H1 (cell line): ENCODE measurements around the gene DNAI1. TPM values are rescaled to one million over a fixed set of nuclear protein-coding genes. Genes with fewer than 3 reads are reported as not detected.

Source experiments
- CTCF ChIA-PET: fragments of 300-600 bp; sonication (Branson Sonifier 250); formaldehyde crosslinking; loops from one replicate; lab custom pipeline; 2021; ENCODE audit not compliant: partially characterized antibody; lab: Charles Lee
- POLR2A ChIA-PET: fragments of 300-600 bp; sonication (Branson Sonifier 250); formaldehyde crosslinking; loops from one replicate; lab custom pipeline; 2021; ENCODE audit warnings: inconsistent platforms; ENCODE audit not compliant: partially characterized antibody; lab: Charles Lee
- DNase-seq, 2 experiments: peaks; one replicate each; pipeline versions ENCODE4 v3.0.0 to v3.0.0-alpha.2; 2010 to 2022; ENCODE audit warnings: low spot score in 2 of 2, low read depth in 1 of 2, mixed read lengths in 1 of 2
- FAIRE-seq: peaks from 2 replicates; lab custom pipeline; 2011; peaks lifted over from hg19 to GRCh38; lab: Jason Lieb, UNC
- H2AFZ ChIP-seq: 2 replicates; pipeline ENCODE4 v1.8.1; 2012; ENCODE audit warnings: low read length, inconsistent platforms
- H2AK5ac ChIP-seq: 2 replicates; pipeline ENCODE4 v1.6.1; 2013; ENCODE audit warnings: low read depth, low read length
- H2BK120ac ChIP-seq: replicated peaks from 2 replicates; pipeline ENCODE3; 2013; ENCODE audit warnings: low read depth, low read length, inconsistent platforms
- H2BK12ac ChIP-seq: 2 replicates; pipeline ENCODE4 v1.6.1; 2013; ENCODE audit warnings: low read depth, low read length
- H2BK15ac ChIP-seq: 2 replicates; pipeline ENCODE4 v1.6.1; 2013; ENCODE audit warnings: low read length
- H2BK20ac ChIP-seq: 2 replicates; pipeline ENCODE4 v1.6.1; 2013; ENCODE audit warnings: low read length
- H2BK5ac ChIP-seq: 2 replicates; pipeline ENCODE4 v1.6.1; 2013; ENCODE audit warnings: low read depth, low read length
- H3K14ac ChIP-seq: 2 replicates; pipeline ENCODE4 v1.6.1; 2013; ENCODE audit warnings: inconsistent platforms; ENCODE audit not compliant: insufficient read length
- H3K18ac ChIP-seq: 2 replicates; pipeline ENCODE4 v1.6.1; 2013; ENCODE audit warnings: low read length; ENCODE audit errors: extremely low read depth
- H3K23ac ChIP-seq: 2 replicates; pipeline ENCODE4 v1.6.1; 2013; ENCODE audit warnings: inconsistent platforms; ENCODE audit not compliant: insufficient read length
- H3K23me2 ChIP-seq: 2 replicates; pipeline ENCODE4 v1.6.1; 2013; ENCODE audit warnings: low read depth, low read length
- H3K27ac ChIP-seq: 2 replicates; pipeline ENCODE4 v1.6.1; 2011; ENCODE audit warnings: low read depth, low read length, inconsistent platforms
- H3K27me3 ChIP-seq, 4 experiments: replicated peaks in 1 of 4; 1 replicate in 1 of 4; 2 replicates in 3 of 4; pipeline versions ENCODE4 v1.6.1 to v1.8.1; 2011 to 2013; ENCODE audit warnings: low read length in 3 of 4, mild to moderate bottlenecking in 3 of 4, inconsistent platforms in 2 of 4, mixed read lengths in 2 of 4, moderate library complexity in 1 of 4; ENCODE audit not compliant: control insufficient read depth in 3 of 4, insufficient read depth in 3 of 4; ENCODE audit errors: extremely low read depth in 1 of 4
- H3K36me3 ChIP-seq, 4 experiments: 2 replicates each; pipeline versions ENCODE4 v1.6.1 to v1.8.1; 2011 to 2013; ENCODE audit warnings: mild to moderate bottlenecking in 4 of 4, low read length in 3 of 4, moderate library complexity in 2 of 4, control low read depth in 1 of 4, inconsistent platforms in 1 of 4; ENCODE audit not compliant: insufficient read depth in 4 of 4, control insufficient read depth in 2 of 4
- H3K4ac ChIP-seq: replicated peaks from 2 replicates; pipeline ENCODE3; 2013; ENCODE audit warnings: low read length, low read depth, mixed read lengths, inconsistent platforms; ENCODE audit not compliant: insufficient read length
- H3K4me1 ChIP-seq, 4 experiments: replicated peaks in 1 of 4; 1 replicate in 1 of 4; 2 replicates in 3 of 4; pipeline versions ENCODE4 v1.6.1 to v1.8.1; 2011 to 2013; ENCODE audit warnings: low read length in 3 of 4, inconsistent platforms in 2 of 4, mixed read lengths in 1 of 4; ENCODE audit not compliant: insufficient read depth in 4 of 4, control insufficient read depth in 3 of 4
- H3K4me2 ChIP-seq, 2 experiments: 2 replicates each; pipeline versions ENCODE4 v1.6.1 to v1.8.1; 2011 to 2013; ENCODE audit warnings: low read depth in 2 of 2, low read length in 2 of 2, control low read depth in 1 of 2, inconsistent platforms in 1 of 2, mild to moderate bottlenecking in 1 of 2; ENCODE audit not compliant: insufficient read depth in 1 of 2
- H3K4me3 ChIP-seq, 4 experiments: fragments of 200-600, 300-600 bp in 1 of 4; sonication (generic), shearing (Covaris generic), sonication (Bioruptor Twin) in 1 of 4; 2 replicates each; pipeline versions ENCODE4 v1.5.1 to v1.8.1; 2011 to 2016; ENCODE audit warnings: low read length in 4 of 4, low read depth in 3 of 4, control low read depth in 2 of 4, inconsistent platforms in 2 of 4, mild to moderate bottlenecking in 2 of 4, mixed read lengths in 1 of 4, moderate library complexity in 1 of 4; ENCODE audit not compliant: insufficient read depth in 2 of 4; ENCODE audit errors: extremely low read depth in 1 of 4
- H3K56ac ChIP-seq: replicated peaks from 2 replicates; pipeline ENCODE3; 2013; ENCODE audit warnings: low read depth, mild to moderate bottlenecking, mixed read lengths, low read length, inconsistent platforms; ENCODE audit not compliant: insufficient read length
- H3K79me1 ChIP-seq: 2 replicates; pipeline ENCODE4 v1.6.1; 2013; ENCODE audit warnings: low read depth, low read length, control low read depth
- H3K79me2 ChIP-seq, 2 experiments: 2 replicates each; pipeline versions ENCODE4 v1.6.1 to v1.8.1; 2012 to 2013; ENCODE audit warnings: low read length in 2 of 2, mild to moderate bottlenecking in 2 of 2, inconsistent platforms in 1 of 2; ENCODE audit not compliant: insufficient read depth in 2 of 2, control insufficient read depth in 1 of 2
- H3K9ac ChIP-seq, 4 experiments: replicated peaks in 1 of 4; 1 replicate in 1 of 4; 2 replicates in 3 of 4; pipeline versions ENCODE4 v1.6.1 to v1.8.1; 2011 to 2013; ENCODE audit warnings: low read depth in 3 of 4, low read length in 3 of 4, control low read depth in 2 of 4, mild to moderate bottlenecking in 2 of 4, moderate library complexity in 2 of 4, inconsistent platforms in 1 of 4; ENCODE audit errors: extremely low read depth in 1 of 4
- H3K9me3 ChIP-seq, 2 experiments: 2 replicates each; pipeline versions ENCODE4 v1.6.1 to v1.8.1; 2012 to 2013; ENCODE audit warnings: mild to moderate bottlenecking in 2 of 2, moderate library complexity in 2 of 2, control low read depth in 1 of 2, inconsistent platforms in 1 of 2, low read depth in 1 of 2, low read length in 1 of 2, mixed read lengths in 1 of 2; ENCODE audit not compliant: insufficient read depth in 2 of 2
- H4K20me1 ChIP-seq, 2 experiments: replicated peaks in 1 of 2; 2 replicates each; pipeline versions ENCODE3 to v1.8.1; 2011 to 2013; ENCODE audit warnings: inconsistent platforms in 2 of 2, low read length in 2 of 2, mild to moderate bottlenecking in 1 of 2; ENCODE audit not compliant: insufficient read depth in 2 of 2, control insufficient read depth in 1 of 2
- H4K5ac ChIP-seq: 2 replicates; pipeline ENCODE4 v1.6.1; 2013; ENCODE audit warnings: low read length, low read depth, mixed read lengths, inconsistent platforms; ENCODE audit not compliant: insufficient read length
- H4K8ac ChIP-seq: 2 replicates; pipeline ENCODE4 v1.8.0; 2013; ENCODE audit warnings: mild to moderate bottlenecking, moderate library complexity, low read length, inconsistent platforms; ENCODE audit not compliant: insufficient read depth; ENCODE audit errors: extremely low read depth
- H4K91ac ChIP-seq: replicated peaks from 2 replicates; pipeline ENCODE3; 2013; ENCODE audit warnings: low read length, mixed read lengths, inconsistent platforms; ENCODE audit not compliant: insufficient read length
- E2F6 ChIP-seq: IDR thresholded peaks from 2 replicates; pipeline ENCODE4 v1.6.1; 2012; ENCODE audit warnings: inconsistent platforms
- EP300 ChIP-seq, 2 experiments: IDR thresholded peaks; 1 replicate in 1 of 2; 2 replicates in 1 of 2; pipeline ENCODE4 v1.6.1; 2011 to 2012; ENCODE audit warnings: low read depth in 2 of 2, low read length in 2 of 2, mild to moderate bottlenecking in 2 of 2, borderline replicate concordance in 1 of 2, inconsistent platforms in 1 of 2, moderate library complexity in 1 of 2
- EZH2 ChIP-seq: fragments of 200-600 bp; sonication (generic); IDR thresholded peaks from 2 replicates; pipeline ENCODE4 v1.7.1; 2012; ENCODE audit warnings: low read depth, mild to moderate bottlenecking, moderate library complexity, low read length, inconsistent platforms; ENCODE audit not compliant: severe bottlenecking
- FOSL1 ChIP-seq: IDR thresholded peaks from 2 replicates; pipeline ENCODE4 v1.6.1; 2011; ENCODE audit warnings: mild to moderate bottlenecking, low read depth, low read length, moderate library complexity; ENCODE audit not compliant: insufficient read depth
- GABPA ChIP-seq: IDR thresholded peaks from 2 replicates; pipeline ENCODE4 v1.6.1; 2011; ENCODE audit warnings: mild to moderate bottlenecking, low read length, moderate library complexity, borderline replicate concordance; ENCODE audit not compliant: insufficient read depth
- JUND ChIP-seq: IDR thresholded peaks from 2 replicates; pipeline ENCODE4 v1.6.1; 2011; ENCODE audit warnings: mild to moderate bottlenecking, improper control_type of control experiment, low read length
- KDM5A ChIP-seq: fragments of 200-600 bp; IDR thresholded peaks from 2 replicates; pipeline ENCODE4 v1.7.1; 2012; ENCODE audit warnings: mild to moderate bottlenecking, low read length, inconsistent platforms, mixed read lengths
- NANOG ChIP-seq: IDR thresholded peaks from 2 replicates; pipeline ENCODE4 v1.6.1; 2011; ENCODE audit warnings: low read length, low read depth, mild to moderate bottlenecking, inconsistent platforms; ENCODE audit not compliant: insufficient read depth, poor library complexity, severe bottlenecking
- RFX5 ChIP-seq: IDR thresholded peaks from 2 replicates; pipeline ENCODE4 v1.6.1; 2011; ENCODE audit warnings: low read depth, low read length, improper control_type of control experiment, borderline replicate concordance
- SP1 ChIP-seq: IDR thresholded peaks from 2 replicates; pipeline ENCODE4 v1.6.1; 2011; ENCODE audit warnings: low read depth, low read length
- ZNF274 ChIP-seq: IDR thresholded peaks from 2 replicates; pipeline ENCODE4 v1.7.0; 2012; ENCODE audit warnings: low read length, borderline replicate concordance; ENCODE audit errors: extremely low read depth
- WGBS, 2 experiments: shearing (Covaris generic) in 1 of 2; methylation state at CpG; one replicate each; pipeline versions ENCODE4 v1.1.6 to v1.1.7; 2013 to 2015; ENCODE audit warnings: low lambda C conversion rate in 2 of 2, mixed read lengths in 2 of 2, inconsistent platforms in 1 of 2, low coverage in 1 of 2, missing lambda C conversion rate in 1 of 2; ENCODE audit not compliant: insufficient replicate concordance in 2 of 2, insufficient coverage in 1 of 2, insufficient read length in 1 of 2; ENCODE audit errors: extremely low coverage in 1 of 2, missing lambda C conversion rate in 1 of 2; 5-methylcytosine and 5-hydroxymethylcytosine counted together
- polyA plus RNA-seq, 7 experiments: library from polyadenylated mRNA; depleted of rRNA in 3 of 7; stranded (reverse) in 5 of 7; unstranded in 2 of 7; fragments of >200 nt in 5 of 7; fragments of 200-250 nt in 2 of 7; gene quantifications; 1 replicate in 5 of 7; 2 replicates in 1 of 7; 4 replicates in 1 of 7; pipeline versions ENCODE4 v1.2.1 to v1.2.3, GENCODE V29; 2011 to 2013; ENCODE audit warnings: missing spikeins in 2 of 7, mixed read lengths in 2 of 7
- total RNA-seq: library from RNA; stranded (reverse); fragmentation: NEBNext Ultra II Directional; extraction: Animal tissue kit (Norgen Biotek cat#: 25700); gene quantifications from 2 replicates; pipeline ENCODE4 v1.2.1, GENCODE V29; 2021

Gene DNAI1
- total and polyA plus RNA-seq, 2 of the 8 experiments (the other 6 are each of a cell fraction or from before 2014, with no cell fraction given) = 0.37 to 0.54 TPM

DNA sequence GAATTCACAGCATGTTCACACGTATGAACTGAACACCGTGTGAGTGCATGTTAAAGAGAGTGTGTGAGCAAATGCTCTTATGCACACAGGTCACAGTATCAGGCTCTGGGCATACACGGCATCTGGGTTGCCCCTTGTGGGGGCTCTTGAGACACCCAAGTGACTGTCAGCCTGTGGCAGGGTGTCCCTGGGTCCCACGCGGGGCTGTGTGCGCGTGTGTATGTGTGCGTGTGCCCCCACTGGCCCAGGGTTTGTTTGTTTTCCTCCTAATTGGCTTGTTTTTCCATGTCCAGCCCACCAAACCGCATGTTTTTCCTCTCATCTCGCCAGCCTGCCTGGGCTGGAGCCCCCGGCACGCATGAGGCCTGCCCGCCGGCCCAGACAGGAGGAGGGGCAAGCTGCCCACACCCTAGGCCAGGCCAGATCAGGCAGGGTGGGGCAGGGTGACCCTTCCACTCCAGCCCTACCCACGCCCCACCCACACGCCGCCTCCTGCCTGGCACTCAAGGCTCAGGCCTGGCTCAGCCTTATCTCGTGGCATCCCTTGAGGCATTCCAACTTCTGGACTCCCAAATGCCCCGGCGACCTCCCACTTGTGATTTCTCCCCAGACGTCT is 102.1 kb downstream of the DNAI1 start:
- H4K5ac ChIP-seq = no peak overlapping the region
- no peak overlapping the region for H3K4ac ChIP-seq
- H3K14ac ChIP-seq = no peak overlapping the region
- peak overlapping the region; percentile 86; the same call in 1 of the 2 replicates for H2BK12ac ChIP-seq
- 0 out of 4 replicates have a peak, but pooled peaks cover 0 to 3% of the 10 kb centered on the region in 2 experiments for H3K9me3 ChIP-seq
- H2AK5ac ChIP-seq = no peak overlapping the region
- H3K23ac ChIP-seq = no peak overlapping the region
- H3K79me1 ChIP-seq = no peaks in the 10 kb centered on the region
- peaks cover 5 to 20% (median 13%) of the 10 kb centered on the region in 4 experiments for H3K4me1 ChIP-seq
- H3K36me3 ChIP-seq = no peaks in the 10 kb centered on the region
- H2AFZ ChIP-seq = no peak overlapping the region
- H3K18ac ChIP-seq = no peak overlapping the region
- no peaks in the 10 kb centered on the region for H3K23me2 ChIP-seq
- 82% methylated on average over 18 of the region's 21 CpGs; no CpG with 5 or more reads in 1 of the 2 experiments for WGBS, 2 experiments
- no peak overlapping the region for H2BK120ac ChIP-seq
- ChIA-PET POLR2A (interaction anchor here (0.6 to 1.9 kb wide), 4 partner anchors 10 to 217 kb away, joined by 3 to 5 read pairs (median 4); no protein-coding TSS in a partner anchor), CTCF (interaction anchor here (0.7 to 11.9 kb wide), 13 partner anchors 10 to 157 kb away, joined by 3 to 241 read pairs (median 21); partner anchors contain the start of gene CNTFR)
- FAIRE-seq = no peak
- no peak overlapping the region; the same call in 1 of the 2 replicates for H2BK5ac ChIP-seq
- no peak overlapping the region for H2BK15ac ChIP-seq
- no peaks in the 10 kb centered on the region for H3K79me2 ChIP-seq
- H4K91ac ChIP-seq = no peak overlapping the region
- no peak overlapping the region for H3K27ac ChIP-seq
- no peak overlapping the region for H3K4me3 ChIP-seq
- DNase-seq = no peak
- H2BK20ac ChIP-seq = no peak overlapping the region
- H3K27me3 ChIP-seq = no peaks in the 10 kb centered on the region; a peak in 3 of 7 replicates
- no peaks in the 10 kb centered on the region for H4K20me1 ChIP-seq
- H3K9ac ChIP-seq = no peak overlapping the region; a peak in 1 of 7 replicates
- no peak overlapping the region for H4K8ac ChIP-seq
- H3K4me2 ChIP-seq = peak overlapping the region; percentile 14 to 43; a peak in 1 of 4 replicates
- H3K56ac ChIP-seq = no peak overlapping the region
- TF ChIP-seq EZH2 = no peak
- TF ChIP-seq RFX5 = no peak
- no peak for TF ChIP-seq GABPA
- TF ChIP-seq KDM5A = no peak
- no peak for TF ChIP-seq EP300 (IDR thresholded peaks at IDR 0.05; ENCODE audit: borderline replicate concordance in 1 of 2, low read depth in 2 of 2, low read length in 2 of 2)
- no peak for TF ChIP-seq FOSL1
- TF ChIP-seq SP1 = no peak
- TF ChIP-seq E2F6 = no peak
- no peak for TF ChIP-seq ZNF274
- TF ChIP-seq NANOG = no peak
- TF ChIP-seq JUND = no peak
